Hematopoietic multipotent progenitor cell treated with erythropoietin and hydrocortisone succinate and interleukin-3 and kit ligand, for 4 days (in vitro differentiated cells): ENCODE data around the gene SMARCA4.
A peak's percentile ranks its signal among the peaks of the same experiment; 100 is the strongest.

ENCODE experiments used
- DNase-seq: peaks from one replicate; pipeline ENCODE4 v3.0.0-alpha.2; 2015

The SMARCA4 gene

GRCh38 chr19:11017275-11018035, 56.6 kb downstream of the SMARCA4 start:
- DNase-seq, result no peak

GRCh38 chr19:11018179-11018578, 57.3 kb downstream of the SMARCA4 start:
- no peak for DNase-seq

- no peak for DNase-seq
Measured at GRCh38 chr19:11018763-11019162, 57.9 kb downstream of the SMARCA4 start.

- no peak for DNase-seq
Measured at GRCh38 chr19:11019262-11019661, 58.4 kb downstream of the SMARCA4 start.

- DNase-seq, result no peak
Measured at GRCh38 chr19:11019824-11020223, 59.0 kb downstream of the SMARCA4 start.

- DNase-seq, result no peak
Measured at GRCh38 chr19:11020423-11020822, 59.6 kb downstream of the SMARCA4 start.

GRCh38 chr19:11020982-11021759, 60.3 kb downstream of the SMARCA4 start:
- no peak for DNase-seq

- no peak for DNase-seq
Measured at GRCh38 chr19:11021760-11022144, 60.9 kb downstream of the SMARCA4 start.

- DNase-seq, result no peak
Measured at GRCh38 chr19:11023016-11023415, 62.2 kb downstream of the SMARCA4 start.

- no peak for DNase-seq
Measured at GRCh38 chr19:11023710-11024109, 62.9 kb downstream of the SMARCA4 start.

GRCh38 chr19:11024259-11024658, 63.4 kb downstream of the SMARCA4 start:
- no peak for DNase-seq

- no peak for DNase-seq
Measured at GRCh38 chr19:11025006-11025405, 64.2 kb downstream of the SMARCA4 start.

GRCh38 chr19:11025445-11025844, 64.6 kb downstream of the SMARCA4 start:
- DNase-seq, result no peak

- DNase-seq, result no peak
Measured at GRCh38 chr19:11025997-11026396, 65.2 kb downstream of the SMARCA4 start.

GRCh38 chr19:11027381-11027780, 66.6 kb downstream of the SMARCA4 start:
- no peak for DNase-seq

- no peak for DNase-seq
Measured at GRCh38 chr19:11028146-11028545, 67.3 kb downstream of the SMARCA4 start.

- DNase-seq, result no peak
Measured at GRCh38 chr19:11031421-11032070, 70.7 kb downstream of the SMARCA4 start.

- DNase-seq, result no peak
Measured at GRCh38 chr19:11033251-11033650, 72.4 kb downstream of the SMARCA4 start.

GRCh38 chr19:11033763-11034162, 72.9 kb downstream of the SMARCA4 start:
- DNase-seq, result no peak

- DNase-seq, result no peak
Measured at GRCh38 chr19:11034449-11035213, 73.8 kb downstream of the SMARCA4 start.

GRCh38 chr19:11035441-11036377, 74.9 kb downstream of the SMARCA4 start:
- peak; percentile 95 for DNase-seq

GRCh38 chr19:11038511-11038910, 77.7 kb downstream of the SMARCA4 start:
- DNase-seq, result no peak
